GM12891 (cell line): ENCODE data around the gene CBR1.

Experiments
- DNase-seq: peaks from one replicate; pipeline ENCODE4 v3.0.0; 2011; ENCODE audit warnings: low spot score; ENCODE audit not compliant: insufficient read length
- FAIRE-seq: peaks from 2 replicates; lab custom pipeline; 2011; peaks lifted over from hg19 to GRCh38; lab: Jason Lieb, UNC
- PAX5 ChIP-seq: IDR thresholded peaks from 2 replicates; pipeline ENCODE4 v1.6.1; 2011; ENCODE audit warnings: low read length, moderate library complexity, mild to moderate bottlenecking; ENCODE audit not compliant: insufficient read depth, severe bottlenecking
- POLR2A ChIP-seq: IDR thresholded peaks from 2 replicates; pipeline ENCODE4 v1.6.1; 2011; ENCODE audit warnings: low read depth, low read length, control low read depth
- POLR2AphosphoS5 ChIP-seq: IDR thresholded peaks from 2 replicates; pipeline ENCODE4 v1.6.1; 2011; ENCODE audit warnings: low read depth, low read length, control low read depth
- POU2F2 ChIP-seq: IDR thresholded peaks from 2 replicates; pipeline ENCODE4 v1.6.1; 2011; ENCODE audit warnings: low read depth, mild to moderate bottlenecking, control low read depth, low read length, moderate library complexity
- SPI1 ChIP-seq: IDR thresholded peaks from 2 replicates; pipeline ENCODE4 v1.6.1; 2011; ENCODE audit warnings: low read depth, low read length, control low read depth
- TAF1 ChIP-seq: IDR thresholded peaks from 2 replicates; pipeline ENCODE4 v1.6.1; 2011; ENCODE audit warnings: low read depth, low read length, control low read depth

CBR1 gene

GRCh38 chr21:36111238-36111637 lies 41.4 kb downstream of the CBR1 start:
- TF ChIP-seq PAX5 (no peak), POU2F2 (no peak), TAF1 (no peak)
- DNase-seq: no peak
- no peak for FAIRE-seq

GRCh38 chr21:36113647-36114428 lies 44.0 kb downstream of the CBR1 start:
- FAIRE-seq: no peak
- no peak for DNase-seq
- TF ChIP-seq SPI1 (no peak), POLR2AphosphoS5 (no peak), PAX5 (no peak)

GRCh38 chr21:36115138-36115730 lies 45.4 kb downstream of the CBR1 start:
- FAIRE-seq (no peak), DNase-seq (no peak)
- TF ChIP-seq POLR2AphosphoS5 (no peak), PAX5 (no peak)

- FAIRE-seq (no peak), DNase-seq (no peak)
- TF ChIP-seq SPI1 (no peak), POU2F2 (no peak), TAF1 (no peak), PAX5 (no peak), POLR2AphosphoS5 (no peak), POLR2A (no peak)
Measured at GRCh38 chr21:36117286-36117741, 47.5 kb downstream of the CBR1 start.

GRCh38 chr21:36120304-36120888 lies 50.6 kb downstream of the CBR1 start:
- FAIRE-seq (no peak), DNase-seq (no peak)

More at GRCh38 chr21:36120304-36120888, 50.6 kb downstream of the CBR1 start:
- TF ChIP-seq POLR2AphosphoS5 (no peak), POU2F2 (no peak), PAX5 (no peak), SPI1 (no peak), TAF1 (no peak), POLR2A (no peak)
